Measurements from ENCODE around the gene PI4KB.

Gene PI4KB

DNA sequence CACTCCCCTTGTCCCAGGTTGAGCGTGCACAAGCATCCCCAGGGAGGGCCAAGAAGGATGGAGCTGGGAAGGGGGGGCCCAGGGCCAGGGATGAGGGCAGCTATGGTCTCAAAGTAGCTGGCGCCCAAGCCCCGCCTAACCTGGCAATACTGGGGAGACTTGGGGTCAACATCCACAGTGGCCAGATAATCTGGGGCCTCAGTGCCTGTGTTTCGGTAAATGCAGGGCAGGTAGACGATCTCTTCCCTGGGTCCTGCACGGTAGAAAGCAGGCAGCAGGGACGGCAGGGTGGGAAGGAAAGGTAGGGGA lies 42.0 kb upstream of the PI4KB start:
- no peak for TF ChIP-seq EZH2phosphoT487 (IDR thresholded peaks at IDR 0.05; ENCODE audit: borderline replicate concordance, low read length)
- TF ChIP-seq, protein P1, sequence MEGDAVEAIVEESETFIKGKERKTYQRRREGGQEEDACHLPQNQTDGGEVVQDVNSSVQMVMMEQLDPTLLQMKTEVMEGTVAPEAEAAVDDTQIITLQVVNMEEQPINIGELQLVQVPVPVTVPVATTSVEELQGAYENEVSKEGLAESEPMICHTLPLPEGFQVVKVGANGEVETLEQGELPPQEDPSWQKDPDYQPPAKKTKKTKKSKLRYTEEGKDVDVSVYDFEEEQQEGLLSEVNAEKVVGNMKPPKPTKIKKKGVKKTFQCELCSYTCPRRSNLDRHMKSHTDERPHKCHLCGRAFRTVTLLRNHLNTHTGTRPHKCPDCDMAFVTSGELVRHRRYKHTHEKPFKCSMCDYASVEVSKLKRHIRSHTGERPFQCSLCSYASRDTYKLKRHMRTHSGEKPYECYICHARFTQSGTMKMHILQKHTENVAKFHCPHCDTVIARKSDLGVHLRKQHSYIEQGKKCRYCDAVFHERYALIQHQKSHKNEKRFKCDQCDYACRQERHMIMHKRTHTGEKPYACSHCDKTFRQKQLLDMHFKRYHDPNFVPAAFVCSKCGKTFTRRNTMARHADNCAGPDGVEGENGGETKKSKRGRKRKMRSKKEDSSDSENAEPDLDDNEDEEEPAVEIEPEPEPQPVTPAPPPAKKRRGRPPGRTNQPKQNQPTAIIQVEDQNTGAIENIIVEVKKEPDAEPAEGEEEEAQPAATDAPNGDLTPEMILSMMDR (IDR thresholded peaks at IDR 0.05; ENCODE audit: low read depth, low read length, poor library complexity, severe bottlenecking) = no peak

DNA sequence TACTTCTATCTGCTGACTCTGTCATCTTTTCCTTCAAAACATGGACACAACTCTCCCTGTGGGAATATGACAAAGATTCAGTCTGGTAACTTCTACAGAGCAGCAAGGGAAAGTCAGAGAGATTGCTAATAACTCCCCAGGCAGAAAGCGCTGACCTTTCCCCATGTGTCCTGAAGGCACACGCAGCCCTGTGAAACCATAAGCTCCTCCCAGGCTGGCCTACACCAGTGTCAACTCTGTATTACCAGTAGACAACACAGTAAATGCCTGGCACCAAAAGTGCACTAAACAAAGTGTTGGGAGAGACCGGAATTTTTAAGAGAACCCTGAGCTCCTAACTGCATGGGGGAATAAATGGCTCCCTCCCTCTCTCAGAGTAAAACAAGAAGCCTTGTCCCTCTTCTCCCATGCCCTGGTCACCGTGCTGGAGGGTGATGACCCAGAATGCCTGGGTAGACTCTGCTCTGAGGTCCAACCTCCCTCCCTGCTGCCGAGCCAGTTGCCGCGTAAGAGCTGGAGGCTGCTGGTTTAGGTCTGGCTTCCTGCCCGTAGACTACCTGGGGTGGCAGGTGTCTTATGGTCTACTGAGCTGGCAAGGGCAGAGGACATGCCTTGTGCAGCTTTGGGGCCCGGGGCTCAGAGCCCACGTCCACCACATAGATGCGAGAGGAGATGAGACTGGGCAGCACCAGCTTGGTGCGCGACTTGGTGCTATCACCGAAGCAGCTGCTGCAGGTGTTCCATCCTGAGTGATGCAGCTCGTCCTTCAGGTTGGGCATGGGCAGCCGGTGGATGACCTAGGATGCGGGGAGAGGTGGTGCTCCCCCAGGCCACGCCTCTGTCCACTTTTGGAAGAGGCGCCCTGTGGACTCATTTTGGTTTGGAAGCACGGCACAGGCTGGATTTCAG lies 41.4 kb upstream of the PI4KB start:
- no peak overlapping the region for H3K4me3 ChIP-seq (ENCODE audit: low read length)
- TF ChIP-seq, protein P1 (IDR thresholded peaks at IDR 0.05; ENCODE audit: low read depth, low read length, poor library complexity, severe bottlenecking) = no peak
- no peak for TF ChIP-seq EZH2phosphoT487 (IDR thresholded peaks at IDR 0.05; ENCODE audit: borderline replicate concordance, low read length)
- no peak overlapping the region for H3K27ac ChIP-seq (ENCODE audit: low read depth, low read length)
- H3K27me3 ChIP-seq (ENCODE audit: control insufficient read depth, low read length) = no peaks in the 10 kb centered on the region
- no peaks in the 10 kb centered on the region for H3F3A ChIP-seq (ENCODE audit: control insufficient read depth, insufficient read depth)
- no peaks in the 10 kb centered on the region for H3K79me2 ChIP-seq (ENCODE audit: control insufficient read depth, low read length)
- H3K4me1 ChIP-seq (ENCODE audit: control insufficient read depth, low read length) = no peaks in the 10 kb centered on the region
- H3K9me2 ChIP-seq (replicated peaks; ENCODE audit: control insufficient read depth, low read length) = no peaks in the 10 kb centered on the region
- no peaks in the 10 kb centered on the region for H4K20me1 ChIP-seq (ENCODE audit: control insufficient read depth, insufficient read depth, low read depth, low read length)
- no peaks in the 10 kb centered on the region for H3K9me3 ChIP-seq (ENCODE audit: control insufficient read depth, insufficient read depth, low read length)
- no peak overlapping the region for H3K4me2 ChIP-seq (ENCODE audit: low read length)
- no peaks in the 10 kb centered on the region for H3K36me3 ChIP-seq (ENCODE audit: control insufficient read depth, low read length)

More for the DNA sequence above, 42.0 kb upstream of the PI4KB start:
- Histone ChIP-seq H3K4me3 (ENCODE audit: low read length) (no peak overlapping the region), H4K20me1 (ENCODE audit: control insufficient read depth, insufficient read depth, low read depth, low read length) (no peaks in the 10 kb centered on the region), H3K27me3 (ENCODE audit: control insufficient read depth, low read length) (no peaks in the 10 kb centered on the region), H3F3A (ENCODE audit: control insufficient read depth, insufficient read depth) (no peaks in the 10 kb centered on the region), H3K4me1 (ENCODE audit: control insufficient read depth, low read length) (no peaks in the 10 kb centered on the region), H3K36me3 (ENCODE audit: control insufficient read depth, low read length) (no peaks in the 10 kb centered on the region), H3K9me3 (ENCODE audit: control insufficient read depth, insufficient read depth, low read length) (no peaks in the 10 kb centered on the region), H3K27ac (ENCODE audit: low read depth, low read length) (no peak overlapping the region), H3K79me2 (ENCODE audit: control insufficient read depth, low read length) (no peaks in the 10 kb centered on the region), H3K9me2 (replicated peaks; ENCODE audit: control insufficient read depth, low read length) (no peaks in the 10 kb centered on the region), H3K4me2 (ENCODE audit: low read length) (no peak overlapping the region)

DNA sequence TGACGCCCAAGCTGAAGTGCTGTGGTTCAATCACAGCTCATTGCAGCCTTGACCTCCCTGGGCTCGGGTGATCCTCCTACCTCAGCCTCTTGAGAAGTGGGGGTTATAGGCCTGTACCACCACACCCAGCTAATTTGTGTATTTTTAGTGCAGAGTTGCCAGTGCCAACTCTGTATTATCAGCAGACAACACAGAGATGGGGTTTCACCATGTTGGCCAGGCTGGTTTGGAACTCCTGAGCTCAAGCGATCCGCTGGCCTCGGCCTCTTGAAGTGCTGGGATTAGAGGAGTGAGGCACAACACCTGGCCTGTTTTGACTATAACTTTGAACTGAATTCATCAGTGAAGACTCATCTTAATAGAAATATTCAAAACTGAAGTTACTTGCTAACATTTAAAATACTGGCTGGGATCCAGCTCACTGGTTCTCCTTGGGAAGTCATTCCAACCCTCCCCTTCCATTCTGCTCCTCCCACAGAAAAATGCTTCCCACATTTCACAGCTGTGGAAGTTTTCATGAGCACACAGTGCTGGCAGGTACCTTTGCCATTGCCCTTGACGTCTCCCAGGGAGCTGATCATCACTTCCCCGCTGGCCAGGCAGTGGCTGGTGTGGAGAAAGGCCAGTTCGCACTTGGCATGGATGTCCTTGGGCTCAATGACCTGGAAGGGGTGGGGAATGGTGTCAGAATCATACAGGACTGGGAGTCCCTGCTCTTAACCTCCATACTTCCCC lies 40.6 kb upstream of the PI4KB start:
- Histone ChIP-seq H3K27ac (ENCODE audit: low read depth, low read length) (no peak overlapping the region), H3K9me3 (ENCODE audit: control insufficient read depth, insufficient read depth, low read length) (peaks cover 2% of the 10 kb centered on the region; the same call in 1 of the 2 replicates), H3K79me2 (ENCODE audit: control insufficient read depth, low read length) (no peaks in the 10 kb centered on the region), H3K27me3 (ENCODE audit: control insufficient read depth, low read length) (no peaks in the 10 kb centered on the region), H3F3A (ENCODE audit: control insufficient read depth, insufficient read depth) (no peaks in the 10 kb centered on the region), H3K4me3 (ENCODE audit: low read length) (no peak overlapping the region), H3K4me2 (ENCODE audit: low read length) (no peak overlapping the region), H3K4me1 (ENCODE audit: control insufficient read depth, low read length) (no peaks in the 10 kb centered on the region), H4K20me1 (ENCODE audit: control insufficient read depth, insufficient read depth, low read depth, low read length) (no peaks in the 10 kb centered on the region), H3K36me3 (ENCODE audit: control insufficient read depth, low read length) (no peaks in the 10 kb centered on the region), H3K9me2 (replicated peaks; ENCODE audit: control insufficient read depth, low read length) (no peaks in the 10 kb centered on the region)
- TF ChIP-seq, protein P1 (IDR thresholded peaks at IDR 0.05; ENCODE audit: low read depth, low read length, poor library complexity, severe bottlenecking) = no peak
- no peak for TF ChIP-seq EZH2phosphoT487 (IDR thresholded peaks at IDR 0.05; ENCODE audit: borderline replicate concordance, low read length)
